GM12878 (cell line): Measurements from ENCODE around the gene FGD5. TPM values are rescaled to one million over a fixed set of nuclear protein-coding genes. Genes with fewer than 3 reads are reported as not detected.

Source experiments
- ATAC-seq: fragments of 200-7000 bp; cut with Tn5 transposase; 3 replicates; pipeline ENCODE4 v1.9.1; 2020; ENCODE audit warnings: mild to moderate bottlenecking, moderate library complexity
- BruUV-seq: library from RNA; stranded (reverse); fragments of 400-500 nt; replicated peaks from 2 replicates; lab custom pipeline; 2021; lab: Mats Ljungman, UMichigan
- CTCF ChIA-PET: fragments of 300-600 bp; sonication (Branson Sonifier 250); formaldehyde crosslinking; extraction: SDS; loops from one replicate; lab custom pipeline; 2021; ENCODE audit warnings: inconsistent platforms; lab: Yijun Ruan, JAX
- POLR2A ChIA-PET: fragments of 350-600 bp; formaldehyde crosslinking; extraction: SDS; loops from one replicate; lab custom pipeline; 2021; ENCODE audit warnings: inconsistent platforms; lab: Charles Lee
- RAD21 ChIA-PET: fragments of 300-600 bp; sonication (Branson Sonifier 250); formaldehyde crosslinking; loops from one replicate; lab custom pipeline; 2023; ENCODE audit warnings: antibody characterized with exemption; ENCODE audit not compliant: unreplicated experiment; lab: Charles Lee
- SMC1A ChIA-PET: fragments of 300-600 bp; sonication (Branson Sonifier 250); formaldehyde crosslinking; loops from one replicate; lab custom pipeline; 2023; ENCODE audit not compliant: unreplicated experiment, uncharacterized antibody; lab: Charles Lee
- DNase-seq: peaks from one replicate; pipeline ENCODE4 v3.0.0-alpha.2; 2011; ENCODE audit warnings: low read depth, low spot score
- FAIRE-seq: peaks from 3 replicates; lab custom pipeline; 2011; peaks lifted over from hg19 to GRCh38; lab: Jason Lieb, UNC
- H2AFZ ChIP-seq: 2 replicates; pipeline ENCODE4 v1.6.0; 2011; ENCODE audit warnings: low read depth, low read length, control low read depth; ENCODE audit not compliant: control insufficient read depth
- H3K27ac ChIP-seq: 2 replicates; pipeline ENCODE4 v1.5.1; 2011; ENCODE audit warnings: control low read depth; ENCODE audit not compliant: control insufficient read depth, insufficient read depth
- H3K27me3 ChIP-seq, 2 experiments: replicated peaks in 1 of 2; 2 replicates each; pipeline versions ENCODE4 v1.6.0 to v1.6.1; 2011; ENCODE audit warnings: low read length in 1 of 2; ENCODE audit not compliant: control insufficient read depth in 2 of 2, insufficient read depth in 2 of 2
- H3K36me3 ChIP-seq, 2 experiments: 2 replicates each; pipeline ENCODE4 v1.5.1; 2011; ENCODE audit warnings: low read length in 1 of 2; ENCODE audit not compliant: control insufficient read depth in 2 of 2, insufficient read depth in 2 of 2
- H3K4me1 ChIP-seq: 2 replicates; pipeline ENCODE4 v1.6.1; 2011; ENCODE audit warnings: mild to moderate bottlenecking, low read length, moderate library complexity, mixed read lengths; ENCODE audit not compliant: control insufficient read depth, insufficient read depth
- H3K4me2 ChIP-seq: 2 replicates; pipeline ENCODE4 v1.6.0; 2011; ENCODE audit warnings: control low read depth; ENCODE audit not compliant: control insufficient read depth, insufficient read depth
- H3K4me3 ChIP-seq: fragments of 200-600 bp; sonication (generic); 2 replicates; pipeline ENCODE4 v1.5.1; 2016
- H3K79me2 ChIP-seq: 2 replicates; pipeline ENCODE4 v1.6.0; 2011; ENCODE audit warnings: low read length; ENCODE audit not compliant: control insufficient read depth, insufficient read depth
- H3K9ac ChIP-seq: 2 replicates; pipeline ENCODE4 v1.8.0; 2011; ENCODE audit warnings: low read length, control low read depth, mixed read lengths; ENCODE audit not compliant: control insufficient read depth, insufficient read depth
- H3K9me3 ChIP-seq: replicated peaks from 3 replicates; pipeline ENCODE4 v1.5.1; 2011; ENCODE audit warnings: mild to moderate bottlenecking, low read length; ENCODE audit not compliant: control insufficient read depth, insufficient read depth
- H4K20me1 ChIP-seq: 2 replicates; pipeline ENCODE4 v1.6.0; 2011; ENCODE audit not compliant: control insufficient read depth, insufficient read depth
- CBX3 ChIP-seq: fragments of 200-600 bp; sonication (generic); IDR thresholded peaks from 2 replicates; pipeline ENCODE4 v1.6.1; 2016; ENCODE audit warnings: low read depth, borderline replicate concordance
- CHD2 ChIP-seq: IDR thresholded peaks from 2 replicates; pipeline ENCODE4 v1.6.1; 2011; ENCODE audit warnings: low read depth, low read length, improper control_type of control experiment, borderline replicate concordance
- ESRRA ChIP-seq: IDR thresholded peaks from 2 replicates; pipeline ENCODE4 v1.6.1; 2012; ENCODE audit warnings: mild to moderate bottlenecking, low read length, improper control_type of control experiment
- JUNB ChIP-seq: IDR thresholded peaks from 2 replicates; pipeline ENCODE4 v1.6.1; 2016; ENCODE audit warnings: antibody characterized with exemption, mild to moderate bottlenecking
- KLF5 ChIP-seq: fragments of 450-650 bp; IDR thresholded peaks from 2 replicates; pipeline ENCODE4 v1.6.1; 2014; ENCODE audit warnings: mild to moderate bottlenecking; ENCODE audit not compliant: partially characterized antibody
- NR2C1 ChIP-seq: fragments of 450-650 bp; IDR thresholded peaks from 2 replicates; pipeline ENCODE4 v1.6.1; 2017; ENCODE audit warnings: antibody characterized with exemption, mild to moderate bottlenecking, moderate library complexity
- PML ChIP-seq: IDR thresholded peaks from 2 replicates; pipeline ENCODE4 v1.6.1; 2012; ENCODE audit warnings: low read length, inconsistent platforms
- POLR2AphosphoS5 ChIP-seq: IDR thresholded peaks from 2 replicates; pipeline ENCODE4 v1.6.1; 2011; ENCODE audit warnings: mild to moderate bottlenecking, low read length, inconsistent platforms
- ZNF217 ChIP-seq: fragments of 450-650 bp; IDR thresholded peaks from 2 replicates; pipeline ENCODE4 v1.6.1; 2017; ENCODE audit warnings: antibody characterized with exemption, mild to moderate bottlenecking
- ZZZ3 ChIP-seq: IDR thresholded peaks from 2 replicates; pipeline ENCODE4 v1.6.1; 2011; ENCODE audit warnings: low read depth; ENCODE audit not compliant: control insufficient read depth, insufficient read length
- WGBS: methylation state at CpG from one replicate; pipeline ENCODE4 v1.1.6; 2016; ENCODE audit warnings: low lambda C conversion rate; ENCODE audit not compliant: insufficient replicate concordance, insufficient coverage; ENCODE audit errors: missing lambda C conversion rate; 5-methylcytosine and 5-hydroxymethylcytosine counted together
- in situ Hi-C: fragments of 300-500 bp; cut with MboI; formaldehyde crosslinking; loops from 9 replicates; pipeline ENCODE4 v1.14.3; 2018; ENCODE audit warnings: mixed read lengths
- intact Hi-C: fragments of 100-400 bp; cut with micrococcal nuclease; formaldehyde crosslinking; loops from one replicate; pipeline ENCODE4 v1.14.2; 2022; ENCODE audit not compliant: unreplicated experiment
- polyA plus RNA-seq, 11 experiments: library from polyadenylated mRNA; depleted of rRNA in 4 of 11; unstranded in 6 of 11; stranded (reverse) in 5 of 11; fragments of >200 nt; fragmentation: Nextera tagmentation in 4 of 11; fragmentation: Illumina TruSeq in 1 of 11; extraction: Ambion mirVana in 4 of 11; extraction: Trizol in 1 of 11; gene quantifications; 1 replicate in 1 of 11; 2 replicates in 10 of 11; pipeline versions ENCODE4 v1.2.1 to v1.2.3, GENCODE V29; 2011 to 2016; ENCODE audit warnings: inconsistent platforms in 2 of 11, missing spikeins in 2 of 11, low read depth in 1 of 11
- total RNA-seq, 4 experiments: library from RNA; depleted of rRNA in 3 of 4; stranded (reverse); fragments of >200 nt in 3 of 4; fragmentation: Illumina TruSeq in 1 of 4; extraction: Trizol in 1 of 4; gene quantifications; 2 replicates each; pipeline versions ENCODE4 v1.2.1 to v1.2.3, GENCODE V29; 2013 to 2021

Gene FGD5
- total and polyA plus RNA-seq, 10 of the 15 experiments (the other 5 are each of a cell fraction or from before 2014, with no cell fraction given), result 0.03 to 0.13 (median 0.11) TPM; not detected in 3

DNA sequence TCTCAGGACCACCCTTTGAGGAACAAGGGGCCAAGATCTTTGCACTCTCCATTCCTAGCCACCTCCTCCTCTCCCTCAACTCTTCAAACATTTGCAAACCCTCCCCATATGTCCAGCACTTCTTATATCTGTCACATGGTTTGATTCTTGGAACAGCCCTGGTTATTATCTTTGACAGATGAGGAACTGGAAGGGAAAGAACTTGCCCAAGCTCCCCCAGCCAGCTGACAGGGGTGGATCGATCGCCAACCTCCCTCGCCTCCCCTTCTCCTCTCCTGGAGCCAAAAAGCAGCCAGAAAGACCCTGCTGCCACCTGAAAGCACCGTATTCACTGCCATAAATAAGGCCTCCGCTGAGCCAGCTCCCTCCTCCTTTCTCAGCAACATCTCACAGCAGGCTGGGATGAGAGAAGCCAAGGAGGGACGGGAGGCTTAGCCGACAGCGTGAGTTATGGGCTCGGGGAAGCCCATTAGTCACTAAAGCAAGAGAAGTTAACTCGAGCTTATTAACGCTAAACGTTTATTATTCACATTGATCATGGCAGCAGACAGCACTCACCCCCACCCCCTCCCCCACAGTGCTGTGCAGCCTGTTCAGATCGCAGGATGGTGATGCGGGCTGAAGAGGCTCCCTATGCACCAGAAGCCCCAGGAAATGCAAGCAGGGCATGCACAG is 22.2 kb upstream of the FGD5 start:
- ATAC-seq, result no peak
- no peak overlapping the region for H2AFZ ChIP-seq
- TF ChIP-seq KLF5 (no peak), ZNF217 (no peak), ZZZ3 (no peak), POLR2AphosphoS5 (no peak), CHD2 (no peak), ESRRA (no peak), CBX3 (no peak), JUNB (no peak), PML (no peak), NR2C1 (no peak)
- TF ChIP-seq, all 136 proteins: peak for 0
- Histone ChIP-seq H3K79me2 (no peaks in the 10 kb centered on the region), H3K4me1 (no peaks in the 10 kb centered on the region), H3K27me3 (peaks cover 1 to 2% of the 10 kb centered on the region in 2 experiments; a peak in 2 of 4 replicates), H3K27ac (no peak overlapping the region), H3K9ac (no peak overlapping the region), H3K9me3 (no peaks in the 10 kb centered on the region), H3K4me2 (no peak overlapping the region), H3K36me3 (no peaks in the 10 kb centered on the region), H4K20me1 (no peaks in the 10 kb centered on the region), H3K4me3 (no peak overlapping the region)
- CTCF ChIA-PET, result interaction anchor here (1.2 to 2.9 kb wide), 5 partner anchors 10 to 255 kb away, joined by 3 to 9 read pairs (median 3); no protein-coding TSS in a partner anchor
- BruUV-seq, result no TSS peak
- DNase-seq (no peak), FAIRE-seq (no peak)
- POLR2A ChIA-PET, result no interaction called here
- 54% methylated on average over 14 of the region's 14 CpGs for WGBS
- intact Hi-C loops (no loop called here), in situ Hi-C loops (loop anchor here (5.0 kb wide), 1 partner anchor 126 kb away; no protein-coding TSS in a partner anchor)
- RAD21 ChIA-PET, result no interaction called here
- SMC1A ChIA-PET, result interaction anchor here (1.6 kb wide), 1 partner anchor 16 kb away, joined by 6 read pairs; no protein-coding TSS in a partner anchor
